B cell (primary cell): ENCODE measurements around the gene KDM6B. TPM values are rescaled to one million over a fixed set of nuclear protein-coding genes. Genes with fewer than 3 reads are reported as not detected.

Source experiments
- ATAC-seq: fragments of 200-7000 bp; cut with Tn5 transposase; one replicate; pipeline ENCODE4 v1.10.0; 2021; ENCODE audit warnings: low read depth, mild to moderate bottlenecking, moderate number of reproducible peaks, moderate library complexity
- CTCF ChIA-PET: fragments of 350-600 bp; sonication (Branson Sonifier 250); formaldehyde crosslinking; loops from one replicate; lab custom pipeline; 2021; ENCODE audit warnings: antibody characterized with exemption, inconsistent platforms; lab: Charles Lee
- POLR2A ChIA-PET: fragments of 350-600 bp; sonication (Branson Sonifier 250); formaldehyde crosslinking; loops from one replicate; lab custom pipeline; 2021; ENCODE audit warnings: antibody characterized with exemption; lab: Charles Lee
- DNase-seq: peaks from one replicate; pipeline ENCODE4 v3.0.0; 2013
- H2AFZ ChIP-seq: 2 replicates; pipeline ENCODE4 v1.6.1; 2012; ENCODE audit warnings: mild to moderate bottlenecking, low read depth, low read length; ENCODE audit not compliant: insufficient read depth, poor library complexity, severe bottlenecking
- H3K27ac ChIP-seq, 2 donors: 1 replicate in 1 of 2; 2 replicates in 1 of 2; pipeline ENCODE4 v1.5.1; 2012 to 2013; ENCODE audit warnings: low read length in 2 of 2, mild to moderate bottlenecking in 2 of 2, moderate library complexity in 1 of 2
- H3K27me3 ChIP-seq, 4 experiments: fragments of 200-600 bp in 1 of 4; sonication (generic) in 1 of 4; replicated peaks in 1 of 4; 1 replicate in 2 of 4; 2 replicates in 2 of 4; pipeline versions ENCODE4 v1.6.1 to v1.7.0; 2013 to 2016; ENCODE audit warnings: low read length in 3 of 4, mild to moderate bottlenecking in 2 of 4, mixed read lengths in 1 of 4, moderate library complexity in 1 of 4; ENCODE audit not compliant: insufficient read depth in 4 of 4, control insufficient read depth in 3 of 4; ENCODE audit errors: control extremely low read depth in 1 of 4
- H3K36me3 ChIP-seq, 2 experiments: replicated peaks in 1 of 2; 1 replicate in 1 of 2; 2 replicates in 1 of 2; pipeline versions ENCODE4 v1.6.1 to v1.7.1; 2013; ENCODE audit warnings: low read length in 1 of 2; ENCODE audit not compliant: insufficient read depth in 2 of 2, control insufficient read depth in 1 of 2; ENCODE audit errors: control extremely low read depth in 1 of 2, extremely low read depth in 1 of 2
- H3K4me1 ChIP-seq, 2 donors: fragments of 200-600 bp in 1 of 2; sonication (generic) in 1 of 2; 1 replicate in 1 of 2; 2 replicates in 1 of 2; pipeline versions ENCODE4 v1.5.1 to v1.6.1; 2013 to 2017; ENCODE audit warnings: low read length in 2 of 2; ENCODE audit not compliant: control insufficient read depth in 2 of 2, insufficient read depth in 2 of 2
- H3K4me2 ChIP-seq: replicated peaks from 2 replicates; pipeline ENCODE3; 2012; ENCODE audit warnings: mild to moderate bottlenecking, low read depth, low read length; ENCODE audit not compliant: poor library complexity, severe bottlenecking
- H3K4me3 ChIP-seq, 5 experiments: fragments of 200-600 bp in 1 of 5; sonication (generic) in 1 of 5; 1 replicate in 3 of 5; 2 replicates in 2 of 5; pipeline versions ENCODE4 v1.5.1 to v1.7.0; 2011 to 2016; ENCODE audit warnings: low read length in 4 of 5, mild to moderate bottlenecking in 4 of 5, low read depth in 2 of 5, control low read depth in 1 of 5, moderate library complexity in 1 of 5; ENCODE audit not compliant: insufficient read depth in 1 of 5; ENCODE audit errors: control extremely low read depth in 1 of 5, extremely low read depth in 1 of 5
- H3K79me2 ChIP-seq: fragments of 200-600 bp; sonication (generic); one replicate; pipeline ENCODE4 v1.6.0; 2016; ENCODE audit warnings: low read length; ENCODE audit not compliant: control insufficient read depth, insufficient read depth
- H3K9ac ChIP-seq: fragments of 200-600 bp; sonication (generic); 2 replicates; pipeline ENCODE4 v1.6.1; 2017; ENCODE audit warnings: mild to moderate bottlenecking, low read length, moderate library complexity
- H3K9me3 ChIP-seq, 3 donors: one replicate each; pipeline versions ENCODE4 v1.6.1 to v1.7.1; 2013; ENCODE audit warnings: low read length in 2 of 3; ENCODE audit not compliant: control insufficient read depth in 2 of 3, insufficient read depth in 1 of 3; ENCODE audit errors: control extremely low read depth in 1 of 3
- H4K20me1 ChIP-seq: 2 replicates; pipeline ENCODE4 v1.6.0; 2012; ENCODE audit warnings: mild to moderate bottlenecking, low read length; ENCODE audit not compliant: insufficient read depth, control insufficient read depth, poor library complexity, severe bottlenecking
- H3K27ac Mint-ChIP-seq: one replicate; pipeline ENCODE4 v1.8.0; 2021; ENCODE audit warnings: mixed read lengths
- H3K27me3 Mint-ChIP-seq: one replicate; pipeline ENCODE4 v1.8.0; 2021; ENCODE audit warnings: mixed read lengths
- H3K4me1 Mint-ChIP-seq: one replicate; pipeline ENCODE4 v1.8.0; 2021; ENCODE audit warnings: mixed read lengths
- H3K4me3 Mint-ChIP-seq: one replicate; pipeline ENCODE4 v1.8.0; 2021; ENCODE audit warnings: mixed read lengths
- H3K9me3 Mint-ChIP-seq: one replicate; pipeline ENCODE4 v1.8.0; 2022; ENCODE audit warnings: mixed read lengths; ENCODE audit not compliant: insufficient read depth
- EZH2 ChIP-seq: IDR thresholded peaks from 2 replicates; pipeline ENCODE4 v1.6.1; 2012; ENCODE audit warnings: borderline replicate concordance, low read depth, mild to moderate bottlenecking, moderate library complexity, low read length; ENCODE audit not compliant: insufficient read depth, poor library complexity, severe bottlenecking
- WGBS: methylation state at CpG from one replicate; pipeline ENCODE4 v1.1.5; 2013; ENCODE audit warnings: missing lambda C conversion rate; ENCODE audit not compliant: insufficient coverage; 5-methylcytosine and 5-hydroxymethylcytosine counted together
- intact Hi-C: fragments of 100-400 bp; cut with micrococcal nuclease; formaldehyde crosslinking; loops from one replicate; pipeline ENCODE4 v1.10.0; 2022
- polyA plus RNA-seq: library from polyadenylated mRNA; depleted of rRNA; stranded (reverse); fragments of >200 nt; gene quantifications from 2 replicates; pipeline ENCODE4 v1.2.3, GENCODE V29; 2012
- total RNA-seq, 2 donors: library from RNA; stranded (reverse); fragments of 120-200 nt in 1 of 2; gene quantifications; 1 replicate in 1 of 2; 2 replicates in 1 of 2; pipeline versions ENCODE4 v1.2.3 to v1.2.4, GENCODE V29; 2013 to 2022
- TF ChIP-seq, protein P1 (sequence below): fragments of 200-600 bp; IDR thresholded peaks from one replicate; pipeline ENCODE4 v1.8.0; 2022; ENCODE audit warnings: antibody characterized with exemption, mild to moderate bottlenecking

Gene KDM6B
- total and polyA plus RNA-seq, 2 donors (not counting 1 experiment from before 2014, with no cell fraction given) = 18.6 to 110 TPM

DNA sequence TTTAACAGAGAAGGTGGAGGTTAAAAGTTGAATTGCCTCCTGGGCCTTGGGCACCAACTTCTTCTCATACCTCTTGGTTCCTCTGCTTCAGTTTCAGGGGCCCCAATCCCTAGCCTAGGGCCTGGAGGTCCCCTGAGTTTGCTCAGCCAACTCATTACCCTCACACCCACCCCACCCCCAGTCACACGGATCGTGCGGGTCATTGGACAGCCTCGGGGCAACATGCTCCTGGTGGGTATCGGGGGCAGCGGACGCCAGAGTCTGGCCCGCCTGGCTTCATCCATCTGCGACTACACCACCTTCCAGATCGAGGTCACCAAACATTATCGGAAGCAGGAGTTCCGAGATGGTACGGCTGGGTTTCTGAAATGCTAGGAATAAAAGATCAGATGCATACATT lies 36.0 kb upstream of the KDM6B start:
- no peak overlapping the region for H3K27ac ChIP-seq
- Mint-ChIP-seq H3K4me3 (no peak overlapping the region), H3K27me3 (peaks cover 19% of the 10 kb centered on the region), H3K9me3 (no peaks in the 10 kb centered on the region), H3K27ac (no peak overlapping the region), H3K4me1 (no peaks in the 10 kb centered on the region)
- WGBS = 94% methylated on average over 13 of the region's 13 CpGs
- no peaks in the 10 kb centered on the region for H3K36me3 ChIP-seq
- no peak for DNase-seq
- POLR2A ChIA-PET = no interaction called here
- H3K9me3 ChIP-seq = no peaks in the 10 kb centered on the region
- no peak for ATAC-seq
- no peaks in the 10 kb centered on the region for H3K79me2 ChIP-seq
- H3K9ac ChIP-seq = no peak overlapping the region
- intact Hi-C loops = no loop called here
- peaks cover 0 to 3% (median 0%) of the 10 kb centered on the region in 4 experiments for H3K27me3 ChIP-seq
- TF ChIP-seq EZH2 = no peak
- TF ChIP-seq, protein P1, sequence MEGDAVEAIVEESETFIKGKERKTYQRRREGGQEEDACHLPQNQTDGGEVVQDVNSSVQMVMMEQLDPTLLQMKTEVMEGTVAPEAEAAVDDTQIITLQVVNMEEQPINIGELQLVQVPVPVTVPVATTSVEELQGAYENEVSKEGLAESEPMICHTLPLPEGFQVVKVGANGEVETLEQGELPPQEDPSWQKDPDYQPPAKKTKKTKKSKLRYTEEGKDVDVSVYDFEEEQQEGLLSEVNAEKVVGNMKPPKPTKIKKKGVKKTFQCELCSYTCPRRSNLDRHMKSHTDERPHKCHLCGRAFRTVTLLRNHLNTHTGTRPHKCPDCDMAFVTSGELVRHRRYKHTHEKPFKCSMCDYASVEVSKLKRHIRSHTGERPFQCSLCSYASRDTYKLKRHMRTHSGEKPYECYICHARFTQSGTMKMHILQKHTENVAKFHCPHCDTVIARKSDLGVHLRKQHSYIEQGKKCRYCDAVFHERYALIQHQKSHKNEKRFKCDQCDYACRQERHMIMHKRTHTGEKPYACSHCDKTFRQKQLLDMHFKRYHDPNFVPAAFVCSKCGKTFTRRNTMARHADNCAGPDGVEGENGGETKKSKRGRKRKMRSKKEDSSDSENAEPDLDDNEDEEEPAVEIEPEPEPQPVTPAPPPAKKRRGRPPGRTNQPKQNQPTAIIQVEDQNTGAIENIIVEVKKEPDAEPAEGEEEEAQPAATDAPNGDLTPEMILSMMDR = no peak
- H2AFZ ChIP-seq = no peak overlapping the region
- H4K20me1 ChIP-seq = no peaks in the 10 kb centered on the region
- H3K4me3 ChIP-seq = no peak overlapping the region
- H3K4me1 ChIP-seq = no peaks in the 10 kb centered on the region
- H3K4me2 ChIP-seq = no peak overlapping the region
- CTCF ChIA-PET = no interaction called here

DNA sequence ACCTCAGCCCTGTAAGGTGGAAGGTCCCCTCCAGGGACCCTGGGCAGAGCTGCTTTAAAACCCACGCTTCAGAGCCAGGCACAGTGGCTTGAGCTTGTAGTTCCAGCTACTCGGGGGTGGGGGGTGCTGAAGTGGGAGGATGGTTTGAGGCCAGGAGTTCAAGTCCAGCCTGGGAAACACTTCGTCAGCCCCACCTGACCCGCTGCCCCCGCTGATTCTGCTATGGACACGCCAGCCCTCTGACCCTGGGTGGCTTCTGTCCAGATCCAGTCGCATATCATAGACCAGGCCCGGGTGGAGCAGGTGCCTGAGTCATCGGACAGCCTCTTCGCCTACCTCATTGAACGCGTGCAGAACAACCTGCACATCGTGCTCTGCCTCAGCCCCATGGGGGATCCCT lies 35.2 kb upstream of the KDM6B start:
- no peak overlapping the region for H3K4me2 ChIP-seq

More for the DNA sequence above, 35.2 kb upstream of the KDM6B start:
- Histone ChIP-seq H4K20me1 (no peaks in the 10 kb centered on the region), H3K4me1 (no peaks in the 10 kb centered on the region), H3K79me2 (no peaks in the 10 kb centered on the region), H3K36me3 (no peaks in the 10 kb centered on the region), H2AFZ (no peak overlapping the region), H3K4me3 (no peak overlapping the region), H3K27me3 (peaks cover 0 to 3% (median 0%) of the 10 kb centered on the region in 4 experiments), H3K9ac (no peak overlapping the region), H3K27ac (no peak overlapping the region), H3K9me3 (no peaks in the 10 kb centered on the region)
- DNase-seq (no peak), ATAC-seq (no peak)
- Mint-ChIP-seq H3K27me3 (peaks cover 23% of the 10 kb centered on the region), H3K9me3 (no peaks in the 10 kb centered on the region), H3K4me3 (no peak overlapping the region), H3K4me1 (no peaks in the 10 kb centered on the region), H3K27ac (no peak overlapping the region)
- no peak for TF ChIP-seq EZH2
- ChIA-PET POLR2A (no interaction called here), CTCF (no interaction called here)
- intact Hi-C loops = no loop called here
- 86% methylated on average over 12 of the region's 13 CpGs for WGBS
